Measurements from ENCODE around the gene FOXL3.
"Not testable (repeated sequence)": the region's sequence is repeated elsewhere in the genome, so short reads cannot be mapped to it uniquely, and the experiment has no call there.

The FOXL3 gene

GRCh38 chr7:290554-291372 lies 793 bp downstream of the FOXL3 start:
- no peak for DNase-seq (ENCODE audit: low spot score)

GRCh38 chr7:291373-292092 lies 1.6 kb downstream of the FOXL3 start:
- DNase-seq (ENCODE audit: low spot score), result no peak

- no peak for DNase-seq (ENCODE audit: low spot score)
These were observed 2.3 kb downstream of the FOXL3 start for GRCh38 chr7:292226-292625.

- no peak for DNase-seq (ENCODE audit: low spot score)
These were observed 2.9 kb downstream of the FOXL3 start for GRCh38 chr7:292826-293225.

- no peak for DNase-seq (ENCODE audit: low spot score)
These were observed 3.9 kb downstream of the FOXL3 start for GRCh38 chr7:293681-294439.

GRCh38 chr7:294440-295154 lies 4.6 kb downstream of the FOXL3 start:
- no peak for DNase-seq (ENCODE audit: low spot score)

- peak; percentile 32 for DNase-seq (ENCODE audit: low spot score)
These were observed 5.5 kb downstream of the FOXL3 start for GRCh38 chr7:295155-296154.

GRCh38 chr7:296373-296945 lies 6.5 kb downstream of the FOXL3 start:
- DNase-seq (ENCODE audit: low spot score), result no peak

GRCh38 chr7:297141-297540 lies 7.2 kb downstream of the FOXL3 start:
- DNase-seq (ENCODE audit: low spot score), result not testable (repeated sequence)

GRCh38 chr7:297611-298374 lies 7.8 kb downstream of the FOXL3 start:
- DNase-seq (ENCODE audit: low spot score), result no peak

GRCh38 chr7:298375-298702 lies 8.4 kb downstream of the FOXL3 start:
- DNase-seq (ENCODE audit: low spot score), result no peak

- DNase-seq (ENCODE audit: low spot score), result no peak
These were observed 8.8 kb downstream of the FOXL3 start for GRCh38 chr7:298743-299142.

- no peak for DNase-seq (ENCODE audit: low spot score)
These were observed 9.2 kb downstream of the FOXL3 start for GRCh38 chr7:299169-299568.

- DNase-seq (ENCODE audit: low spot score), result no peak
These were observed 9.7 kb downstream of the FOXL3 start for GRCh38 chr7:299628-300027.

GRCh38 chr7:300048-300447 lies 10.1 kb downstream of the FOXL3 start:
- no peak for DNase-seq (ENCODE audit: low spot score)

- DNase-seq (ENCODE audit: low spot score), result no peak
These were observed 10.7 kb downstream of the FOXL3 start for GRCh38 chr7:300546-301290.

- no peak for DNase-seq (ENCODE audit: low spot score)
These were observed 11.5 kb downstream of the FOXL3 start for GRCh38 chr7:301291-302053.

Data from hepatic stellate cell (primary cell).